ENCODE data around the gene C18orf63.

The C18orf63 gene

DNA sequence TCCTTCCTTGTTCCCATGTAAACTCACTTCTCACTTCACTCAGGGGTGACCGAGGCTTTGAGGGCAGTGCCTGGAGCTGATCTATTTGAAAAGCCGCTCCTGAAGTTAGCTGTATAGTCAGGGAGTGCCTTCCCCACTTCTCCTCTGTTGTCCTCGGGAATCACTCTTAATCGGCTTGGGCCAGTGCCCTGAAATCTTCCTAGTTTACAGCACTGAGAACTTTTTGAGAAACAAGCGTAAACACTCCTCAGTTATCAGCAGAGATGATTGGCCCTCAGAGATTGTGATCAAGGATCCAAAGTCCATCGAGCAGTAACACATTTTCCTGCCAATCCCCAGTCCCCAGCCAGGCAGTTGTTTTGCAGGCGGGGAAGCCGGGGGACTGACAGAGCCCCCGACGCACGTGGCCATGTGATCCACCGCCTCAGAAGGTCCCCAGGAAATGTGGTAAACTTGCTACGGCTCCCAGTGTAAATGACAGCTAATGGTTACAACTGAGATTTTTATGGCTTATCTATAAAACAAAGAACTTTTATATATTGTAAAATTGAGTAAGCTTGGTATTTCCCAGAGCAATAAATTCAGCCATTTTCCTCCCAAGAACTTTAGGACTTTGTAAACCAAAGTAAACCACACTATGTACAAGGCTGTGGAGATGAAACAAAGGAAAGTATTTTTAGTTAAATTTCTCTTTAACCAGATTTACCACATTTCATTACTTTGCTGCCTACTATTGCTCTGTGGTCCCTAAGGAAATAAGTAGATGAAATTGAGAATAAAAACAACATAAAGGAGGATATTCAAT lies 53.5 kb downstream of the C18orf63 start:
- Histone ChIP-seq H3K9me3 (ENCODE audit: control insufficient read depth, insufficient read depth, low read depth, low read length) (no peaks in the 10 kb centered on the region), H3K4me1 (ENCODE audit: control insufficient read depth, insufficient read depth, low read length) (no peaks in the 10 kb centered on the region), H3K27ac (ENCODE audit: extremely low read depth, low read depth, low read length) (no peak overlapping the region), H3K4me3 (ENCODE audit: low read depth, low read length) (no peak overlapping the region), H3K36me3 (ENCODE audit: control insufficient read depth in 2 of 2, insufficient read depth in 1 of 2, low read length in 2 of 2) (no peaks in the 10 kb centered on the region)
- TF ChIP-seq, protein P1, sequence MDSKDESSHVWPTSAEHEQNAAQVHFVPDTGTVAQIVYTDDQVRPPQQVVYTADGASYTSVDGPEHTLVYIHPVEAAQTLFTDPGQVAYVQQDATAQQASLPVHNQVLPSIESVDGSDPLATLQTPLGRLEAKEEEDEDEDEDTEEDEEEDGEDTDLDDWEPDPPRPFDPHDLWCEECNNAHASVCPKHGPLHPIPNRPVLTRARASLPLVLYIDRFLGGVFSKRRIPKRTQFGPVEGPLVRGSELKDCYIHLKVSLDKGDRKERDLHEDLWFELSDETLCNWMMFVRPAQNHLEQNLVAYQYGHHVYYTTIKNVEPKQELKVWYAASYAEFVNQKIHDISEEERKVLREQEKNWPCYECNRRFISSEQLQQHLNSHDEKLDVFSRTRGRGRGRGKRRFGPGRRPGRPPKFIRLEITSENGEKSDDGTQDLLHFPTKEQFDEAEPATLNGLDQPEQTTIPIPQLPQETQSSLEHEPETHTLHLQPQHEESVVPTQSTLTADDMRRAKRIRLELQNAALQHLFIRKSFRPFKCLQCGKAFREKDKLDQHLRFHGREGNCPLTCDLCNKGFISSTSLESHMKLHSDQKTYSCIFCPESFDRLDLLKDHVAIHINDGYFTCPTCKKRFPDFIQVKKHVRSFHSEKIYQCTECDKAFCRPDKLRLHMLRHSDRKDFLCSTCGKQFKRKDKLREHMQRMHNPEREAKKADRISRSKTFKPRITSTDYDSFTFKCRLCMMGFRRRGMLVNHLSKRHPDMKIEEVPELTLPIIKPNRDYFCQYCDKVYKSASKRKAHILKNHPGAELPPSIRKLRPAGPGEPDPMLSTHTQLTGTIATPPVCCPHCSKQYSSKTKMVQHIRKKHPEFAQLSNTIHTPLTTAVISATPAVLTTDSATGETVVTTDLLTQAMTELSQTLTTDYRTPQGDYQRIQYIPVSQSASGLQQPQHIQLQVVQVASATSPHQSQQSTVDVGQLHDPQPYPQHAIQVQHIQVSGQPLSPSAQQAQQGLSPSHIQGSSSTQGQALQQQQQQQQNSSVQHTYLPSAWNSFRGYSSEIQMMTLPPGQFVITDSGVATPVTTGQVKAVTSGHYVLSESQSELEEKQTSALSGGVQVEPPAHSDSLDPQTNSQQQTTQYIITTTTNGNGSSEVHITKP (tag by site-specific recombination; IDR thresholded peaks at IDR 0.05) = no peak
- TF ChIP-seq ZNF2 (tag by site-specific recombination; IDR thresholded peaks at IDR 0.05) (no peak), ZNF354C (tag by site-specific recombination; IDR thresholded peaks at IDR 0.05; ENCODE audit: borderline replicate concordance, low read depth) (no peak), ZNF239 (tag by site-specific recombination; IDR thresholded peaks at IDR 0.05) (no peak), ZBTB20 (tag by site-specific recombination; IDR thresholded peaks at IDR 0.05) (no peak)
- TF ChIP-seq, protein P2, sequence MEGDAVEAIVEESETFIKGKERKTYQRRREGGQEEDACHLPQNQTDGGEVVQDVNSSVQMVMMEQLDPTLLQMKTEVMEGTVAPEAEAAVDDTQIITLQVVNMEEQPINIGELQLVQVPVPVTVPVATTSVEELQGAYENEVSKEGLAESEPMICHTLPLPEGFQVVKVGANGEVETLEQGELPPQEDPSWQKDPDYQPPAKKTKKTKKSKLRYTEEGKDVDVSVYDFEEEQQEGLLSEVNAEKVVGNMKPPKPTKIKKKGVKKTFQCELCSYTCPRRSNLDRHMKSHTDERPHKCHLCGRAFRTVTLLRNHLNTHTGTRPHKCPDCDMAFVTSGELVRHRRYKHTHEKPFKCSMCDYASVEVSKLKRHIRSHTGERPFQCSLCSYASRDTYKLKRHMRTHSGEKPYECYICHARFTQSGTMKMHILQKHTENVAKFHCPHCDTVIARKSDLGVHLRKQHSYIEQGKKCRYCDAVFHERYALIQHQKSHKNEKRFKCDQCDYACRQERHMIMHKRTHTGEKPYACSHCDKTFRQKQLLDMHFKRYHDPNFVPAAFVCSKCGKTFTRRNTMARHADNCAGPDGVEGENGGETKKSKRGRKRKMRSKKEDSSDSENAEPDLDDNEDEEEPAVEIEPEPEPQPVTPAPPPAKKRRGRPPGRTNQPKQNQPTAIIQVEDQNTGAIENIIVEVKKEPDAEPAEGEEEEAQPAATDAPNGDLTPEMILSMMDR (tag by site-specific recombination; IDR thresholded peaks at IDR 0.05) = no peak
- TF ChIP-seq, protein P3, sequence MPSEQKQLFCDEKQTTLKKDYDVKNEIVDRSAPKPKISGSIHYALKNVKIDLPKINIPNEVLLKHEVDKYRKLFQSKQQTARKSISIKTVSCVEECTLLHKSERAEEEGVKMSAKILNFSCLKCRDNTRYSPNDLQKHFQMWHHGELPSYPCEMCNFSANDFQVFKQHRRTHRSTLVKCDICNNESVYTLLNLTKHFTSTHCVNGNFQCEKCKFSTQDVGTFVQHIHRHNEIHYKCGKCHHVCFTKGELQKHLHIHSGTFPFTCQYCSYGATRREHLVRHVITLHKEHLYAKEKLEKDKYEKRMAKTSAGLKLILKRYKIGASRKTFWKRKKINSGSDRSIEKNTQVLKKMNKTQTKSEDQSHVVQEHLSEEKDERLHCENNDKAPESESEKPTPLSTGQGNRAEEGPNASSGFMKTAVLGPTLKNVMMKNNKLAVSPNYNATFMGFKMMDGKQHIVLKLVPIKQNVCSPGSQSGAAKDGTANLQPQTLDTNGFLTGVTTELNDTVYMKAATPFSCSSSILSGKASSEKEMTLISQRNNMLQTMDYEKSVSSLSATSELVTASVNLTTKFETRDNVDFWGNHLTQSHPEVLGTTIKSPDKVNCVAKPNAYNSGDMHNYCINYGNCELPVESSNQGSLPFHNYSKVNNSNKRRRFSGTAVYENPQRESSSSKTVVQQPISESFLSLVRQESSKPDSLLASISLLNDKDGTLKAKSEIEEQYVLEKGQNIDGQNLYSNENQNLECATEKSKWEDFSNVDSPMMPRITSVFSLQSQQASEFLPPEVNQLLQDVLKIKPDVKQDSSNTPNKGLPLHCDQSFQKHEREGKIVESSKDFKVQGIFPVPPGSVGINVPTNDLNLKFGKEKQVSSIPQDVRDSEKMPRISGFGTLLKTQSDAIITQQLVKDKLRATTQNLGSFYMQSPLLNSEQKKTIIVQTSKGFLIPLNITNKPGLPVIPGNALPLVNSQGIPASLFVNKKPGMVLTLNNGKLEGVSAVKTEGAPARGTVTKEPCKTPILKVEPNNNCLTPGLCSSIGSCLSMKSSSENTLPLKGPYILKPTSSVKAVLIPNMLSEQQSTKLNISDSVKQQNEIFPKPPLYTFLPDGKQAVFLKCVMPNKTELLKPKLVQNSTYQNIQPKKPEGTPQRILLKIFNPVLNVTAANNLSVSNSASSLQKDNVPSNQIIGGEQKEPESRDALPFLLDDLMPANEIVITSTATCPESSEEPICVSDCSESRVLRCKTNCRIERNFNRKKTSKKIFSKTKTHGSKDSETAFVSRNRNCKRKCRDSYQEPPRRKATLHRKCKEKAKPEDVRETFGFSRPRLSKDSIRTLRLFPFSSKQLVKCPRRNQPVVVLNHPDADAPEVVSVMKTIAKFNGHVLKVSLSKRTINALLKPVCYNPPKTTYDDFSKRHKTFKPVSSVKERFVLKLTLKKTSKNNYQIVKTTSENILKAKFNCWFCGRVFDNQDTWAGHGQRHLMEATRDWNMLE (tag by site-specific recombination; conservative IDR thresholded peaks at IDR 0.05; ENCODE audit: low read depth) = no peak
- ChIA-PET CTCF (interaction anchor here (1.1 to 2.2 kb wide), 3 partner anchors 16 to 155 kb away, joined by 4 to 6 read pairs (median 4); no protein-coding TSS in a partner anchor), POLR2A (no interaction called here)

DNA sequence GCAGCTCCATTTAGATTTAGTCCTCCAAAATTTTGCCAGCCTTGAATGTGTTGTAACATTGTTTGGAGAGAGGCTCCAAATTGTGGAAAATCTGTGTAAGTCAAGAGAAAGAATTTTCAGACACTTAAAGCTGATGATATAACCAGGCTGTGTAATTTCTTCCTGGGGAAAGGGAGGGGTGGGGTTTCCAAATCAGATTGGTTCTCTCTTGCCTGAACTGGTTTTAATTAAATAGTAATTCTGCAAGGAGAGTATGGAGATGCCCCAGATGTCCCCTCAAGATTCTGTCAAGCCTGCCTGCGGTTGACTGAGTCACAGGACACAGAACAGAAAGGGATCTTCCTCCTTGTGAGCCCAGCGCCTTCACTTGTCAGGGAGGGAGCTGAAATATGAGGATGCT lies 54.5 kb downstream of the C18orf63 start:
- no peak overlapping the region for H3K27ac ChIP-seq (ENCODE audit: extremely low read depth, low read depth, low read length)
- no peaks in the 10 kb centered on the region for H3K36me3 ChIP-seq (ENCODE audit: control insufficient read depth in 2 of 2, insufficient read depth in 1 of 2, low read length in 2 of 2)
- POLR2A ChIA-PET = no interaction called here
- H3K4me1 ChIP-seq (ENCODE audit: control insufficient read depth, insufficient read depth, low read length) = no peaks in the 10 kb centered on the region
- CTCF ChIA-PET = interaction anchor here (1.7 to 2.2 kb wide), 2 partner anchors 17 to 156 kb away, joined by 4 to 6 read pairs; no protein-coding TSS in a partner anchor
- H3K9me3 ChIP-seq (ENCODE audit: control insufficient read depth, insufficient read depth, low read depth, low read length) = no peaks in the 10 kb centered on the region
- H3K4me3 ChIP-seq (ENCODE audit: low read depth, low read length) = no peak overlapping the region
- no peak for TF ChIP-seq ZBTB1 (tag by site-specific recombination; IDR thresholded peaks at IDR 0.05)
- TF ChIP-seq ZNF707 (tag by site-specific recombination; IDR thresholded peaks at IDR 0.05) = no peak
- TF ChIP-seq ZNF600 (tag by site-specific recombination; IDR thresholded peaks at IDR 0.05) = no peak
- TF ChIP-seq ZNF311 (tag by site-specific recombination; IDR thresholded peaks at IDR 0.05; ENCODE audit: borderline replicate concordance) = no peak
- TF ChIP-seq KLF8 (tag by site-specific recombination; IDR thresholded peaks at IDR 0.05) = no peak
- TF ChIP-seq ZNF785 (tag by site-specific recombination; IDR thresholded peaks at IDR 0.05) = no peak
- no peak for TF ChIP-seq ZNF624 (tag by site-specific recombination; IDR thresholded peaks at IDR 0.05)
- TF ChIP-seq, protein P4, sequence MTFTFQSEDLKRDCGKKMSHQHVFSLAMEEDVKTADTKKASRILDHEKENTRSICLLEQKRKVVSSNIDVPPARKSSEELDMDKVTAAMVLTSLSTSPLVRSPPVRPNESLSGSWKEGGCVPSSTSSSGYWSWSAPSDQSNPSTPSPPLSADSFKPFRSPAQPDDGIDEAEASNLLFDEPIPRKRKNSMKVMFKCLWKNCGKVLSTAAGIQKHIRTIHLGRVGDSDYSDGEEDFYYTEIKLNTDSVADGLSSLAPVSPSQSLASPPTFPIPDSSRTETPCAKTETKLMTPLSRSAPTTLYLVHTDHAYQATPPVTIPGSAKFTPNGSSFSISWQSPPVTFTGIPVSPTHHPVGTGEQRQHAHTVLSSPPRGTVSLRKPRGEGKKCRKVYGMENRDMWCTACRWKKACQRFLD (tag by site-specific recombination; IDR thresholded peaks at IDR 0.05) = no peak
- no peak for TF ChIP-seq OVOL3 (tag by site-specific recombination; IDR thresholded peaks at IDR 0.05)
- TF ChIP-seq ZNF221 (tag by site-specific recombination; IDR thresholded peaks at IDR 0.05; ENCODE audit: borderline replicate concordance) = no peak
